Osteoblast (primary cell): ENCODE data around the gene CMTM8. TPM values are rescaled to one million over a fixed set of nuclear protein-coding genes. Genes with fewer than 3 reads are reported as not detected.
A peak's percentile ranks its signal among the peaks of the same experiment; 100 is the strongest.

Source experiments
- DNase-seq: peaks from one replicate; pipeline ENCODE4 v3.0.0; 2011; ENCODE audit warnings: low spot score, mixed read lengths; ENCODE audit not compliant: insufficient read length; ENCODE audit errors: missing footprints
- H2AFZ ChIP-seq: 2 replicates; pipeline ENCODE4 v1.6.0; 2011; ENCODE audit warnings: mild to moderate bottlenecking, low read length
- H3K27ac ChIP-seq: 2 replicates; pipeline ENCODE4 v1.5.1; 2011; ENCODE audit warnings: mild to moderate bottlenecking, low read depth, low read length, moderate library complexity
- H3K27me3 ChIP-seq: 2 replicates; pipeline ENCODE4 v1.6.0; 2012; ENCODE audit warnings: mild to moderate bottlenecking, control low read depth, inconsistent platforms, low read length, moderate library complexity; ENCODE audit not compliant: insufficient read depth
- H3K36me3 ChIP-seq: 2 replicates; pipeline ENCODE4 v1.5.1; 2011; ENCODE audit warnings: mild to moderate bottlenecking, low read length, control low read depth, moderate library complexity; ENCODE audit not compliant: insufficient read depth
- H3K4me1 ChIP-seq: 2 replicates; pipeline ENCODE4 v1.5.1; 2011; ENCODE audit warnings: mild to moderate bottlenecking, low read length, control low read depth, moderate library complexity; ENCODE audit not compliant: insufficient read depth
- H3K4me2 ChIP-seq: 2 replicates; pipeline ENCODE4 v1.6.0; 2011; ENCODE audit warnings: mild to moderate bottlenecking, low read length; ENCODE audit not compliant: insufficient read depth
- H3K4me3 ChIP-seq: fragments of 200-600 bp; sonication (generic); 3 replicates; pipeline ENCODE4 v1.5.1; 2012; ENCODE audit warnings: mild to moderate bottlenecking, low read length, inconsistent platforms; ENCODE audit not compliant: insufficient read depth
- H3K79me2 ChIP-seq: 2 replicates; pipeline ENCODE4 v1.6.0; 2012; ENCODE audit warnings: mild to moderate bottlenecking, low read length, control low read depth, inconsistent platforms; ENCODE audit not compliant: insufficient read depth
- H3K9me3 ChIP-seq: 2 replicates; pipeline ENCODE4 v1.5.1; 2011; ENCODE audit warnings: low read depth, low read length, control low read depth
- H4K20me1 ChIP-seq: 2 replicates; pipeline ENCODE4 v1.6.0; 2012; ENCODE audit warnings: mild to moderate bottlenecking, low read length, control low read depth; ENCODE audit not compliant: insufficient read depth
- total RNA-seq: library from RNA; depleted of rRNA; stranded (reverse); fragments of >200 nt; gene quantifications from 2 replicates; pipeline ENCODE4 v1.2.3, GENCODE V29; 2012
- TF ChIP-seq, protein P1 (sequence below): IDR thresholded peaks from 2 replicates; pipeline ENCODE4 v1.5.1; 2011; ENCODE audit warnings: mild to moderate bottlenecking, low read depth, low read length, moderate library complexity; ENCODE audit errors: extremely low read depth

CMTM8 gene
- total RNA-seq, 1 donor: 1.4 TPM

DNA sequence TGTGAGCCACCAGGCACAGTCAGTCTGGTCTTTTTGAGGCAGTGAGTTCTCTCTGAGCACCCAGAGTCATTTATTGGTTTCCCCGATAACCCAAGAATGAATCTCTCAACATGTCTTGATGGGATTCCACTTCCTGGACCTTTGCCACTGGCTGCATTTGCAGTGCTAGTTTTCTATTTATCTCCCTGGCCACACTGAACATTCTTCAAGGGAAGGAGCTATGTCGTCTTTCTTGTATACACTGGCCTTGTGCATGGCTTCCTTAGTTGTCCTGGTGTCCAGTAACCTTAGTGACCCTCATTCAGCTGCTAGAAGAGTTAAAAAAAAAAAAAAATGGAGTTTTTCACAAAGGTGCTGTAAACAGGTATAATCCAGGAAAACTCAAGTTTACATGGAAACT is 88.3 kb downstream of the CMTM8 start:
- Histone ChIP-seq H3K4me2 (no peak overlapping the region), H3K79me2 (no peaks in the 10 kb centered on the region), H3K4me3 (no peak overlapping the region), H3K36me3 (no peaks in the 10 kb centered on the region), H4K20me1 (no peaks in the 10 kb centered on the region), H3K9me3 (no peaks in the 10 kb centered on the region), H3K4me1 (no peaks in the 10 kb centered on the region), H2AFZ (no peak overlapping the region), H3K27me3 (no peaks in the 10 kb centered on the region), H3K27ac (no peak overlapping the region)
- DNase-seq: no peak
- TF ChIP-seq, protein P1, sequence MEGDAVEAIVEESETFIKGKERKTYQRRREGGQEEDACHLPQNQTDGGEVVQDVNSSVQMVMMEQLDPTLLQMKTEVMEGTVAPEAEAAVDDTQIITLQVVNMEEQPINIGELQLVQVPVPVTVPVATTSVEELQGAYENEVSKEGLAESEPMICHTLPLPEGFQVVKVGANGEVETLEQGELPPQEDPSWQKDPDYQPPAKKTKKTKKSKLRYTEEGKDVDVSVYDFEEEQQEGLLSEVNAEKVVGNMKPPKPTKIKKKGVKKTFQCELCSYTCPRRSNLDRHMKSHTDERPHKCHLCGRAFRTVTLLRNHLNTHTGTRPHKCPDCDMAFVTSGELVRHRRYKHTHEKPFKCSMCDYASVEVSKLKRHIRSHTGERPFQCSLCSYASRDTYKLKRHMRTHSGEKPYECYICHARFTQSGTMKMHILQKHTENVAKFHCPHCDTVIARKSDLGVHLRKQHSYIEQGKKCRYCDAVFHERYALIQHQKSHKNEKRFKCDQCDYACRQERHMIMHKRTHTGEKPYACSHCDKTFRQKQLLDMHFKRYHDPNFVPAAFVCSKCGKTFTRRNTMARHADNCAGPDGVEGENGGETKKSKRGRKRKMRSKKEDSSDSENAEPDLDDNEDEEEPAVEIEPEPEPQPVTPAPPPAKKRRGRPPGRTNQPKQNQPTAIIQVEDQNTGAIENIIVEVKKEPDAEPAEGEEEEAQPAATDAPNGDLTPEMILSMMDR: no peak

DNA sequence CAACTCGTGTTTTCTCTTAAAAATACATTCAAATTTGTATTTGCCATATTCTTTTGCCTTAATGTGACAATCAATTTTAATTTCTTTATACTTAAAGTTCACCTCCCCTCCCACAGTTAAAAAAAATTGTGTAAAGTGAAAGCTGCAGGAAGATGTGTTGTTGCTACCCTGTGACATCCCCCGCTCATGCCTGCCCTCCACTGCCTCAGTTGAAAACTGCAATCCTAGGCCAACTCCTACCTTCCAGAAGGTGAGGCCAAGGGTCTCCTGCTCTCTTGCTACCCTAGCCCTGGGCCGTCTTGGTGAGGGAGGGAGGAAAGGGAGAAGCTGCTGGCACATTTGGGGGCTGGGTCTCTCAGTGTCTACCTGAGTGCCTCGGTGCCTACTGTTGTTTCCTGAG is 96.2 kb downstream of the CMTM8 start:
- H3K4me2 ChIP-seq: no peak overlapping the region
- no peaks in the 10 kb centered on the region for H3K79me2 ChIP-seq
- no peaks in the 10 kb centered on the region for H3K9me3 ChIP-seq
- no peak overlapping the region for H3K4me3 ChIP-seq
- H2AFZ ChIP-seq: no peak overlapping the region
- H4K20me1 ChIP-seq: no peaks in the 10 kb centered on the region
- no peaks in the 10 kb centered on the region for H3K4me1 ChIP-seq
- DNase-seq: no peak
- TF ChIP-seq, protein P1: peak; percentile 37
- no peak overlapping the region for H3K27ac ChIP-seq
- no peaks in the 10 kb centered on the region for H3K27me3 ChIP-seq
- H3K36me3 ChIP-seq: no peaks in the 10 kb centered on the region

DNA sequence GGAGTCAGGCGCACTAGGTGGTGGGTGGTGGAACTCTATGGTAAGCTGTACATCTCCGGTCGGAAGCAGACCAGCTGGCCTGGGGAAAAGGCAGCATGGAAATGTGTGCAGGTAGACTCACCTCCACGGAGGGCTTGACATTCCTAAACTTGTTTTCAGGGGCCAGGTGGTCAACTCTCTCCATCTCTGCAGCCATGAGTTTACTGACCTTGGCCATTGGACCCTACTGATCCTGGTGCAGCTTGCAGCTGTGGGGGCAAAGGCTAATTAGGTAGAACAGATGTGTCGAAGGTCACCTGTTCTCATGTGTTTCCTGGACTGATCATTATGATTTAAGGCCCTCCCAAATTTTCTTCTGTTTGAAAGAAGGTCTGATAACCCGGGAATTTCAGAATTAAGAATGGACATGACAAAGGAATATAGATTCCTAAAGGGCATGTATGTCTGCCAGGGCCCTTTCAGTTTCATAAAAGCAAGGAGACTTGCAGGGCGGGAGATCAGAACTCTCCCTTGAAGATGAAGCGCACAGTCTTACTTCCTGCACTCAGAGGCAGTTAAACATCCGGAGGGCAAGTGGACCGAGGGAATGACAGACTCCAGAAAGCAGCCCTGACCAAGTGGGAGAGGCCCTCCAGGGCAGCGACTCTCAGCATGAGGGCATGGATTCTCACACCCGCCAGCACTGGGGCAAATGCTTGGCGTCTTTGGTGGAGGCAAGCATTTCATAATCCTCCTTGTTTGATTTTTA is 97.1 kb downstream of the CMTM8 start:
- Histone ChIP-seq H3K9me3 (no peaks in the 10 kb centered on the region), H4K20me1 (no peaks in the 10 kb centered on the region), H3K27ac (no peak overlapping the region), H3K4me1 (no peaks in the 10 kb centered on the region), H3K4me3 (no peak overlapping the region), H3K79me2 (no peaks in the 10 kb centered on the region), H2AFZ (no peak overlapping the region), H3K4me2 (no peak overlapping the region), H3K36me3 (no peaks in the 10 kb centered on the region), H3K27me3 (no peaks in the 10 kb centered on the region)
- TF ChIP-seq, protein P1: no peak
- no peak for DNase-seq

DNA sequence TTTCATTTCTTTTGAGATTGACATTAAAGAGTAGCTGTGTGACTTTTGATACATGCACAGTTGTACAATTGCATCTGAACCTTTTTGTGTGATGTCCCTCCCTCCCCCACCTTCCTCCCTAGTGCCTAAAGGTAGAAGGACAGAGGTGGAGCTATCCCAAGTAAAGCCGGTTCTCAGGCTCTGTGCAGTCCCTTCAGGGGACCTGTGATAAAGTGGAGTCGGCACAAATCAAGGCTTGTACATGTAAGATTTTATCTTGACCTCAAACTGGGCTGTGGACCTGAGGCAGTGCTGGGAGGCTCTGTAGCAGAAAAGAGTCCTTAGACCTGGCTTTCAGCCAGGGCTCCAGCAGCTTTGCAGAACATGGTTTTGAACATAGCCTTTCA is 97.6 kb downstream of the CMTM8 start:
- Histone ChIP-seq H3K4me1 (no peaks in the 10 kb centered on the region), H3K27me3 (no peaks in the 10 kb centered on the region), H3K4me2 (no peak overlapping the region), H4K20me1 (no peaks in the 10 kb centered on the region), H3K79me2 (no peaks in the 10 kb centered on the region), H2AFZ (no peak overlapping the region), H3K4me3 (no peak overlapping the region), H3K36me3 (no peaks in the 10 kb centered on the region), H3K9me3 (no peaks in the 10 kb centered on the region), H3K27ac (no peak overlapping the region)
- DNase-seq: no peak
- TF ChIP-seq, protein P1: no peak
